NOMO-1 treated with DMSO at 0.1 percent for 48 hours (cell line): ENCODE data around the gene IL1F10.
A peak's percentile ranks its signal among the peaks of the same experiment; 100 is the strongest.

Source experiments
- DNase-seq: peaks from one replicate; lab custom pipeline; 2025; ENCODE audit not compliant: unreplicated experiment; lab: John Stamatoyannopoulos, UW

Gene IL1F10

DNA sequence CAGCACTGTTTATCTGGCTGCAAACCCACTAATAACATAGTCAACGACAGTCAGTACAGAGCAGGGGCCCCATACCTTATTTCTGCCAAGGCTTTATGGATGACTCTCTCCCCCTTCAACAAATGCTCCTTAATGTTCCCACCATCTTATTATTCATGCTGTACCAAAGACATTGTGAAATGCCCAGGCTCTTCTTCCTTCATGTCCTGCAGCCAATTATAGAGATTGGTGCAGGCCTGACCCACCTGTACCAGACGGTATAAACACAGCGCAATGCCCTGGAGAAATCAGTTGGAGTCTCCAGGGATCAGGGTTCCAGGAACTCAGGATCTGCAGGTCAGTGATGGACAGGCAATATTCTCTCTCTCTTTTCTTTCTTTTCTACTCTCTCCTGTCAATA, at the start of gene IL1F10:
Gene IL1F10, plus strand, starts transcription at position 290 of the 400 bp plus-strand sequence. CDS start 4,769 bp downstream, outside the sequence.
- DNase-seq: no peak

- no peak for DNase-seq
These were observed 49.3 kb upstream of the IL1F10 start for GRCh38 chr2:113018509-113018908.

- DNase-seq: no peak
These were observed 46.5 kb upstream of the IL1F10 start for GRCh38 chr2:113021312-113021711.

DNA sequence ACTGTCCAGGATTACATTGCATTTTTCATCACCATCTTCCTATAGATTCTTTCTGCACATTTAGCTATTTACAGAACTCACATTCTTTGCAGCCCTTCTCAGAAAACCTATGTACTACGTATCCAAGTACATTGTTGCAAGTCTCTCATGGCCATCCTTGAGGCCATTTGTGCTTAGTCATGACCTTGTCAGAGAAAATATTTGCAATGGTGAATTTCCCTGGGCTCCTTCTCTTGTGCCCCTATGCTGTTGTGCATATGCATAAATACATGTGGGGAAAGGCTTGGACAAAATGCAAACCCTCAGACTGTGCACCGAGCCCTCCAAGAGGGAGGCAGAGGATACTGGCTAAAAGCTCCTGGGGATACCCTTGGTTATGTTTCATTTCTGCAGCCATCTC, 43.0 kb upstream of the IL1F10 start:
- DNase-seq: no peak

GRCh38 chr2:113025737-113026136, 42.0 kb upstream of the IL1F10 start:
- DNase-seq: peak; percentile 78

DNA sequence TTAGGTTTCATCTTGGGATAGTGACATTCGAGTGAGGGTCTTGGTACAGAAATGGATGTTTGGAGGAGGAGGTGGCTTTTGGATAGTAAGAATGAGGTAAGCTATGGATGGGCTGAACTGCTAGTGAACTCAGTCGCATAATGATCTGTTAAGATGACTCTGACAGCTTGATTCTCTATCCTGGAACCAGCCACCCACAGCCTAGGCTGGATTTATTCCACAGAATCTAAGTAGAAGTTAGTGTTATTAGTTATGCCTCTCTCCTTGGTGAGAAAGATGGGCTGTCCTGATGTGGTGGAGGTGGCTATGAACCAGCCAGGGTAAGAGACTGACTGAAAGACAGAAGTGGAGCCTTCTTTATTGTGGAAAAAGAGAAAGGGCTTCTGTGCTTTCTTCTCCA, 40.1 kb upstream of the IL1F10 start:
- no peak for DNase-seq

GRCh38 chr2:113028112-113028511, 39.7 kb upstream of the IL1F10 start:
- no peak for DNase-seq

DNA sequence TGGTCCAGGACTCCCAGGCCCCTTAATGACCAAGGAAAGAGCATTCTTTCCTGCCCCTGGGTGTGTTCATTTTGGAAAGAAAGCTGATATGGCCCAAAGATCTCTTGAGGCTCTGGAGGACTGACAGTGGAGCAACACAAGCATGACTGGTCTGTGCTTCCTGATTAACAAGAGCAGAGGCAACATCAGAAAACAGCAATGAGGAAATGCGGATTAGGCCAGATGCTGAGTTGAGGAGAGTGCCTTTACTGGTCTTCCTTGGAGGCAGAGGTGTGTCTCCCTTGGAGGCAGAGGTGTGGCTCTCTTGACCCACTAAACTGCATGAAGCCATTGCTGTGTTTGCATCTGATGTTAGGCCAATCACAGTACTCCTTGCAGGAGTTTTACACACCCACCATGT, 35.0 kb upstream of the IL1F10 start:
- DNase-seq: no peak

- DNase-seq: no peak
These were observed 33.8 kb upstream of the IL1F10 start for GRCh38 chr2:113034016-113034415.

- no peak for DNase-seq
These were observed 31.0 kb upstream of the IL1F10 start for GRCh38 chr2:113036763-113037162.

GRCh38 chr2:113038291-113038690, 29.5 kb upstream of the IL1F10 start:
- DNase-seq: no peak

DNA sequence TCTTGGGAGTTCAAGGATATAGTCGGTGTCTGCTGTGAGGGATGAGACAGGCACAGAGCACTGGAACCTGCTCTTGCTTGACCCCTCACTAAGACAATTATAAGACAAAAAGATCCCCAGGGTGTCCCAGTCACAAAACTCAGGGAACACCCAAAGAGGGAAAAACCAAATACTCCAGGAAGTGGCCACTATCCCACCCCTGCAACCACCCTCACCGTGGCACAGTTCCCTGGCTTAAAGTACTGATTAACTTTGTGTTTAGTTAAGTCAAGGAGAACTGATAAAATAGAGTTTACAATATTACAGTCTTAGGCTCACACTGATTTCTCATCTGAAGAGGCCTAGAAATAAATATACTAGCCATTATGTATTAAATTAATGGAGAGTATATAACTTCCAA, 28.6 kb upstream of the IL1F10 start:
- no peak for DNase-seq

DNA sequence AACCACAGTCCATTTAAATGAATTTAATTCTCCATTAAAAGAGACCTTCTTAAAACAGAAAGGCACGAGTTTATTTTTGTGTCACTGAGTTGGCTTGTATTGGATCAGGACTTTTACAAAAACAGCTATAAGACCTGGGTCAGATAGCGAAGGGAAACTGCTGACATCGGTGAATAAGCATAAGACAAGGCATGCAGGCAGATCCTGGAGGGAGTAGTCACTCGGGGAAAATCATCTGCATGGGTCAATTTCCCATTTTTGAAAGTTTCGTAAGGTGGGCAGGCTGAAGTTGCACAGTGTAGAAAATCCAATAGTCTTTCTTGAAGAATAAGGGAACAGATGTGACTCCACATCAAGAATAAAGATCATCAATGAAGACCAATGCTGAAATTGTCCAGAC, 28.1 kb upstream of the IL1F10 start:
- no peak for DNase-seq

DNA sequence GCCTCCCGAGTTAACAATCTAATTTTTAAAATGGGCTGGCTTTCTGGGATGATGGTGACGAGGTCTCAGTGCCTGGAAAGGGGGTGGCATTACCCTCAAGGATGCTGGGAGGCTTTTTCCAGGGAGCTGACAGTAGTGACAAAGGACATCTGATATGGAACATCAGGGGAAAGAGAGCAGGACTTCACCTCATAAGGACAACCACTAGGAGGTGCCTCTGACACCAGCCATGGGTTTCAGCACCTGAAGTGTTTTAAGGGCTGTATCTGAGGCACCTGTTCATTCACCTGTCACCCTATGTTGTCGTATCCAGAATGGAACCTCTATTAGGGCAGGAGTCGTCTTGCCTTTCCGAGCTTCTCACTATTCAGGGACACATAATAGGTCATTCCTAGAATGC, 25.9 kb upstream of the IL1F10 start:
- DNase-seq: no peak

DNA sequence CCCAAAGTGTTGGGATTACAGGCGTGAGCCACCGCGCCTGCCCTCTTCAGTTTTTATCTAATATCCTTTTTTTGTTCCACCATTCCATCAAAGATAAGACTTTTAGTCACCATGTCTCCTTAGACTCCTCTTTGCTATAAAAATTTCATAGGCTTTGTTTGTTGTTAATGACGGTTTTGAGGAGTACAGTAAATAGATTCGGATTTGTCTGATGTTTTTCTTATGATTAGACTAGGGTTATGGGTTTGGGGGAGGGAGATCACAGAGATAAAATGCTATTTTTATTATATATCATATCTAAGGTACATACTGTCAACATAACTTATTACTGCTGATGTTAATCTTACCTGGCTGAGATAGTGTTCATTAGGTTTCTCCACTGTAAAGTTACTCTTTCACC, 21.3 kb upstream of the IL1F10 start:
- DNase-seq: no peak

GRCh38 chr2:113050921-113051895, 16.6 kb upstream of the IL1F10 start:
- DNase-seq: no peak

DNA sequence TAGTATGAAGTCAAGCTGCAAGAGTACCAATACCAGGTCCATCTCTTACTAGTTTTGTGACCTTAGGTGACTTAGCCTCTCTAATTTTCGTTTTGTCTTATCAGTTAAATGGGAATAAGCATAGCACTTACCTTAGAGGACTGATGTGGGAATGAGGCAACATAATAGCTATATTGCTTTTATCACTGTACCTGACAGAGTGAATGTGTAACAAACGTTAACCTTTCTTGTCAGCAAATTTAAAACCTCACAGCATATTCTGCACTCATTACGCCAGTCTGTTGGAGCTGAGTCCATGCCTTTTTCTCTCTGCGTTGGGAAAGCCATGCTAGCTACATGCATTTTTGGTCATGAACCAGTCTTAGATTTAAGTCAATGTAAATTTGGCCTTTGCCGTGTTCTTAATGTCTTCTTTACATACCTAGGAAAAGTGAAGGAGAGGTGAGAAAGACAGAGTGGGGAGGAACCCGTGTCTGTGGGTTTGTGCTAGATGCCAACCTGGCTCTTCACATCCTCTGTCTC, 15.3 kb upstream of the IL1F10 start, which contains the start of gene IL36B:
Gene IL36B, minus strand, starts transcription at position 472 of the 522 bp plus-strand sequence.
- no peak for DNase-seq

DNA sequence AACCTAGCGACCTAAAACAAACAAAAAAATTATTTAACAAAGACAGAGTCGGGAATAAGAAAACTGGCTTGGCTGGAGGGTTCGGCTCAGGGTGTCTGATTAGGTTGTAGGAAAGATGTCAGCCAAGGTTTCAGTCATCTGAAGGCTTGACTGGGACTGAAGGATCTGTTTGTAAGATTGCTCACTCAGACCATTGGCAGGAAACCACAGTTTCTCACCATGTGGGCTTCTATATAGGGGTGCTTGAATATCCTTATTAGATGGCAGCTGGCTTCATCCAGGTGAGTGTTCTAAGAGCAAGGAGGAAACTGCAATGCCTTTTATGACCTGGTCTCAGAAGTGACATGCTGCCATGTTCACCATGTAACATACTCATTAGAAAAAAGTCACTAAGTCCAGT, 14.1 kb upstream of the IL1F10 start:
- no peak for DNase-seq

GRCh38 chr2:113054066-113054465, 13.7 kb upstream of the IL1F10 start:
- no peak for DNase-seq

DNA sequence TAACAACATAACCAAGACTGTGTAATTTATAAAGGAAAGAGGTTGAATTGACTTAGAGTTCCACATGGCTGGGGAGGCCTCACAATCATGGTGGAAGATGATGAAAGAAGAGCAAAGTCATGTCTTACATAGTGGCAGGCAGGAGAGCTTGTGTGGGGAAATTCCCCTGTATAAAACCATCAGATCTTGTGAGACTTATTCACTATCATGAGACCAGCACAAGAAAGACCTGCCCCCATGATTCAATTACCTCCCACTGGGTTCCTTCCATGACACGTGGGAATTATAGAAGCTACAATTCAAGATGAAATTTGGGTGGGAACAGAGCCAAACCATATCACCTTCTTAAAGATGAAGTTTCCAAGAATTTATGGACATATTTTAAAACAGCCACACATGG, 11.2 kb upstream of the IL1F10 start:
- DNase-seq: no peak

- DNase-seq: no peak
These were observed 10.7 kb upstream of the IL1F10 start for GRCh38 chr2:113057117-113057516.

- DNase-seq: no peak
These were observed 9.3 kb upstream of the IL1F10 start for GRCh38 chr2:113058411-113058994.
